GM19455 (cell line): ENCODE results near the gene HP1BP3.
"Not testable (repeated sequence)": the region's sequence is repeated elsewhere in the genome, so short reads cannot be mapped to it uniquely, and the experiment has no call there.

ENCODE experiments used
- ATAC-seq: cut with Tn5 transposase; IDR thresholded peaks from one replicate; pipeline ENCODE4 v1.9.1; 2021; ENCODE audit not compliant: unreplicated experiment

Gene HP1BP3

DNA sequence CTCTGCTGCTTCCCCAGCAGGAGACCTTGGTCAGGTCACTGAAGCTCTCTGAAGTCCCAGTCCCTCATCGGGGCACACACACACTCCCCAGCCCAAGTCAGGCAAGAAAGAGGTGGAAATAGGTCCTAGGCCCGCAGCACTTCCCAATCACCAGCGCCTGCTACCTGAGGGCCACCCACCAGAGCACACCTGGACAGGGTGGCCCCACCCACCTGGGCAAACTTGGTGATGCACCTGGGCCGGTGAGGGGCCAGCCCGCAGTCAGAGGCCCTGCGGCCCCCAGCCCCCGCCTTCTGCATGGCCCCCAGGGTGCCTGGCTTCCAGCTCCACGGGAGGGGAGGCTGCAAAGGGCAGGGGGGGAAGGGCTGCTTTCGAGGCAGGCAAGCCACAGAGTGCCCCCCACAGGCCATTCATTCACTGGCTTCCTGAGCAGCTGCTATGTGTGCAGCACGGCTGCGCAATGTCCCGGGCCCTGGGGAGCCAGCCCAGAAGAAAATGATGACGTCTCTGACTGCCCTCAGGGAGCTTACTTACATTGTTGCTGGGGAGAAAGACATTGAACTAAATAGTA is 59.3 kb downstream of the HP1BP3 start:
- ATAC-seq = no peak

- ATAC-seq = no peak
Observed at GRCh38 chr1:20726932-20727745, 60.0 kb downstream of the HP1BP3 start.

DNA sequence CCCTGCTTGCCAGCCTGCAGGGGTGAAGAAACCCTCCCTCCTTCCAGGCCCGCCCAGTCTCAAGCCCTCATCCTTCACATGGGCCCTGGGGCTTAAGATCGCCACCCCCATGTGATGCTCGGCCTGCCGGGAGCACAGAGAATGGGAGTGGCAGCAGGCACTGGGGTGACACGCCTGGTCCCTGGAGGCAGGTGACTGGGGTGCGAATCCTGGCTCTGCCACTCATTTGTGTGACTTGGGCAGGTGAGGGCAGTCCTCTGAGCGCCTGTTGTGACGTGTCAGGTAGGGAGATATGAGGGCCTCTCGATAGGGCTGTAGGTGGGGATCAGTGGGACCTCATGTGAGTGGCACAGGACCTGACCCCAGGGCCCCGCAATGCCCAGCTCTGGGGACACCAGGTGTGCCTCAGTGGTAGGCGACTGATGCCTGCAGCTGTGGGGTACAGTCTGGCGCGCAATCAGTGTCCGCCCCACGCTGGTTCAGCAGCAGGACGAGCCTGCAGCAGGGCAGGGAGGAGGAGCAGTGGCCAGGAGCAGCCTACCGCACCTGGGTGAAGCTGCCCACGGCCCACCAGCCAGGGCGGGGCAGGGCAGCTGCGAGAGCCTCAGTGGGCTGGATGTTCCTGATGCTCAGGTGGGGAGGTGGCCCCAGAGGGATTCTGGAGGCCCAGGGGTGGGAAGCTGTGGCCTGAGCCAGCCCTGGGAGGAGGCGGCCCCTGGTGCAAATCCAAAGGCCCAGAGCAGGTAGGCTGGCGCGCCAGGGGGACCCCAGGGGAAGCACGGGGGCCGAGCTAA is 60.8 kb downstream of the HP1BP3 start:
- ATAC-seq = no peak

DNA sequence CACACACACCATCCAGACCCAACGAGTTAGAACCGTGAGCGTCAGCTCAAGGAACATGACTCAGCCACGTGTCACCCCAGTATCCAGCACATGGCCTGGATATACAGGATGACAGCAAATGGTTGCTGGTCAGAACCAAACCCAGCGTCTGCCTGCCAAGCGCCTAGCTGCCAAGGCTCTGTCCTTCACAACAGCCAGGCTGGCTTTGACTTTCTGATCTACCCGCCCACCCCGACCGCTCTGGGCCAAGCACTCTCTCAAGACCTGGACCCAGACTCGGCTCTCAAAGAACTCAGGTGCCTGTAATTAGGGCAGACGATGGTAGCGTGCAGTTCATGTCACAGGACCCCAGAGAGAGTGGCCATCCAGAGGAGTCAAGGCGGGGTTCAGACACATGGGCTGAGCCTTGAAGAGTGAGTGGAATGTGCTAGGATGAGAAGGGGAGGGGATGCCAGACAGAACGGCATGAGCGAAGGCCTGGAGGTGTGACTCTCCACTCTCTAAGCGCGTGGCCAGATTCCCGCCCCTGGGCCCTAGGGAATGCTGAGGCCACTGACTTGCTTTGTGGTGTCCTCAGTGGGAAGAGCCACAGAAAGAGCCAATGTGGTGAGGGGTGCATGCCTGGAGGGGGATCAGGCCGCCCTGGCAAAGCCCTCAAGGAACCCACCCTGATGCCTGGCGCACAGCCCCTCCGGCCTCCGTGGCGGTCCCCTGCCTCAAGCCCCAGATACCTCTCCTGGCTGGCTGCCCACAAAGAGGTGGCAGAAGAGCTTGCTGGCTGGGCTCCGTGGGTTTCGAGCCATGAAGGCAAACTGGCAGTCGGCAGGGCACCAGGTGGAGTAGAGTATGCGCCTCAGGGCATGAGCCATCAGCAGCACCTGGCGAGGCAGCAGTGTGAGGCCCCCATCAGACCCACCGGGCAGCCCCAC is 61.7 kb downstream of the HP1BP3 start:
- no peak for ATAC-seq

DNA sequence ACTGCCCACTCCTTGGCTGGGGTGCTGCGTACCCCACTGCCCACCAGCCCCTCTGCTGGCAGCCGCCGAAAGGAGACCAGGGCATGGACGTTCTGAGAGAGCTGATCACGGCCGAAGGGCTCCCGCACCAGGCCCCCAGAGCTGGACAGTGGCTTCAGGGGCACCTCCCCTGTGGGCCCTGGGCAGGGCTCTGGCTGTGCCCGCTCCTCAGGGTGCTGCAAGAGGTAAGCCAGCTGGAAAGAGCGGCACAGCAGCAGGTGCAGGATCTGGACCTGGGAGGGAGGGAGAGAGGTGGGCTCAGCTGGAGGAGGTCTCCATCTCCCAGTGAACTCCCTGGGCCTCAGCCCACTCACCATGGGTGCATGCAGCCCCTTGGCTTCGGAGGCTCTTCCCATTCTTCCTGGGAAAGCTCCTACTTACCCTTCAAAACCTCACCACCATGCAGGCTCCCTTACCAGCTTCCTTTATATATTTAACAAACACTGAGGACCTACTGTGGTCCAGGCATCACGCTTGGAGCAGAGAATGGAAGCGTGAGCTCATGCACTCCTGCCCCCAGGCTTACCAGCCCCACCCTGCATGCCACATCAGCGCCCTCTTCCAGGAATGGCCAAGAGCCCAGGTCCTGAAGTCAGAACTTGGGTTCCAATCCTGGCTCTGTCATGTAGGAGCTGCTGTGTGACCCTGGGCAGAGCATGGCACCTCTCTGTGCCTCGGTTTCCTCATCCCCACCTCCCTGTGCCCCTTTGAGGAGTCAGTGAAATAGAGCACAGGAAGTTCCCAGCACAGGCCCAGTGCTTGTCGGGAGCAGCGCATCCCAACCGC is 62.5 kb downstream of the HP1BP3 start:
- no peak for ATAC-seq

GRCh38 chr1:20723537-20724363 is 63.4 kb downstream of the HP1BP3 start:
- ATAC-seq = no peak

DNA sequence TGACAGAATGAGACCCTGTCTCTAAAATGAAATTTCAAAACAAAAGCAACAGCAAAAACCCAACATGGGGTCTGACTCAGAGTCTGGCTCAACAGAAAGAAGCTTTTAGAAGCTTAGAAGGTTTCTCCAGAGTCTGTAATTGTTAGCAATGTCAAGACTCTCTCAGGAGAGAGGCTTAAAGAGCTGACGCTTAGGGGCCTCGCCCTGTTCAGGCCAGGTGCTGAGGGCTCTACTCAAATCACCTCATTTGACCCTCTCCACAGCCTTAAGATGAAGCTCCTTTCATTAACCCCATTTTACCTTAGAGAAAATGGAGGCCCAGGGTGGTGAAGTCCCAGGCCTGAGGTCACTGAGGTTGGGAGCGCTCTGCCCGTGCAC is 64.0 kb downstream of the HP1BP3 start:
- no peak for ATAC-seq

- ATAC-seq = no peak
Observed at GRCh38 chr1:20721117-20722061, 65.7 kb downstream of the HP1BP3 start.

- no peak for ATAC-seq
Observed at GRCh38 chr1:20720631-20721091, 66.4 kb downstream of the HP1BP3 start.

GRCh38 chr1:20719871-20720620 is 67.1 kb downstream of the HP1BP3 start:
- ATAC-seq = no peak

GRCh38 chr1:20719261-20719660 is 67.8 kb downstream of the HP1BP3 start:
- ATAC-seq = no peak

GRCh38 chr1:20718343-20718882 is 68.7 kb downstream of the HP1BP3 start:
- not testable (repeated sequence) for ATAC-seq

GRCh38 chr1:20717452-20718342 is 69.4 kb downstream of the HP1BP3 start, which contains the start of gene KIF17:
TSS of gene KIF17 (minus strand) at chr1:20718007. CDS start at chr1:20717706, 301 bp downstream.
- no peak for ATAC-seq

GRCh38 chr1:20716232-20716631 is 70.9 kb downstream of the HP1BP3 start:
- no peak for ATAC-seq

GRCh38 chr1:20715406-20715805 is 71.7 kb downstream of the HP1BP3 start:
- no peak for ATAC-seq

GRCh38 chr1:20713440-20713839 is 73.7 kb downstream of the HP1BP3 start:
- ATAC-seq = no peak
